K562 (cell line): Measurements from ENCODE around the gene NECAB3.

ENCODE experiments used
- EZH2 ChIP-seq: IDR thresholded peaks from 2 replicates; pipeline ENCODE4 v1.6.1; 2012; ENCODE audit warnings: low read depth, mild to moderate bottlenecking, inconsistent platforms, low read length, borderline replicate concordance
- HDAC2 ChIP-seq: fragments of 450-650 bp; IDR thresholded peaks from 2 replicates; pipeline ENCODE4 v1.6.1; 2016; ENCODE audit warnings: mild to moderate bottlenecking
- HMG20B ChIP-seq: fragments of 250-450 bp; sonication (Bioruptor Pico); IDR thresholded peaks from 2 replicates; pipeline ENCODE4 v1.5.0; 2021; ENCODE audit warnings: mild to moderate bottlenecking
- MXI1 ChIP-seq: IDR thresholded peaks from 2 replicates; pipeline ENCODE4 v1.6.1; 2011; ENCODE audit warnings: low read depth, mild to moderate bottlenecking, improper control_type of control experiment, low read length
- RBM17 ChIP-seq: fragments of 200-400 bp; formaldehyde crosslinking; IDR thresholded peaks from 2 replicates; pipeline ENCODE4 v1.6.1; 2017; ENCODE audit warnings: low read depth, mild to moderate bottlenecking, low read length, borderline replicate concordance
- TF ChIP-seq, protein P1 (sequence below): sonication (generic); formaldehyde crosslinking; IDR thresholded peaks from 2 replicates; pipeline ENCODE4 v1.8.1; 2022; ENCODE audit warnings: missing genetic modification reagents
- TF ChIP-seq, protein P2 (sequence below): IDR thresholded peaks from 2 replicates; pipeline ENCODE4 v1.6.1; 2016; ENCODE audit warnings: missing genetic modification characterization, missing compliant biosample characterization

DNA sequence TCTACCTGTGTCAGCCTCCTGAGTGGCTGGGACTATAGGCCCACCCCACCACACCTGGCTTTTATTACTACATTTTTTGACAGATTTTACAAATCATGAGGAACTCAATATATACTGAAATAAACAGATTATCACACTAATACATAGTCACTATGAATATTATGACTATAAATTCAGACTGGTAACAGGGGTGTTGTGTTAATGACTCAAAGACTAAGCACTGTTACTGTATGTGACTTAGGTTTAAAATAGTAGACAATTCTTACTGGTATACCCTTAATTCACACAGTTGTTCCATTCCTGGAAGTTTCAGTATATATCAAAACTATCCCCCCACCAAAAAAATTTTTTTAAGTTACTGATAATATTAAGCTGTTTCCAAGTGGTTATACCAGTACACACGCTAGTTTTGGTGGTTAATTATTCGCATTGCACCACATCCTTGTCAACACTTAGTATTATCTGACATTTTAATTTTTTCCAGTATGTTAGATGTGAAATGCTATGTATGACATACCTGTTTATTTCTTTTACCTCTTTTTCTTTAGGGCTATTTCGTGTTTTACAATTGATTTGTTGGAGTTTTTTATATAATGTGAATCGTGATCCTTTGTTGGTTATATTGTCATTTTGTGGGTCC is 46.5 kb downstream of the NECAB3 start:
- no peak for TF ChIP-seq HMG20B (CRISPR knock-in tag)
- TF ChIP-seq RBM17 = no peak
- TF ChIP-seq EZH2 = no peak
- TF ChIP-seq, protein P1, sequence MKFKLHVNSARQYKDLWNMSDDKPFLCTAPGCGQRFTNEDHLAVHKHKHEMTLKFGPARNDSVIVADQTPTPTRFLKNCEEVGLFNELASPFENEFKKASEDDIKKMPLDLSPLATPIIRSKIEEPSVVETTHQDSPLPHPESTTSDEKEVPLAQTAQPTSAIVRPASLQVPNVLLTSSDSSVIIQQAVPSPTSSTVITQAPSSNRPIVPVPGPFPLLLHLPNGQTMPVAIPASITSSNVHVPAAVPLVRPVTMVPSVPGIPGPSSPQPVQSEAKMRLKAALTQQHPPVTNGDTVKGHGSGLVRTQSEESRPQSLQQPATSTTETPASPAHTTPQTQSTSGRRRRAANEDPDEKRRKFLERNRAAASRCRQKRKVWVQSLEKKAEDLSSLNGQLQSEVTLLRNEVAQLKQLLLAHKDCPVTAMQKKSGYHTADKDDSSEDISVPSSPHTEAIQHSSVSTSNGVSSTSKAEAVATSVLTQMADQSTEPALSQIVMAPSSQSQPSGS (CRISPR knock-in tag) = no peak
- TF ChIP-seq, protein P2, sequence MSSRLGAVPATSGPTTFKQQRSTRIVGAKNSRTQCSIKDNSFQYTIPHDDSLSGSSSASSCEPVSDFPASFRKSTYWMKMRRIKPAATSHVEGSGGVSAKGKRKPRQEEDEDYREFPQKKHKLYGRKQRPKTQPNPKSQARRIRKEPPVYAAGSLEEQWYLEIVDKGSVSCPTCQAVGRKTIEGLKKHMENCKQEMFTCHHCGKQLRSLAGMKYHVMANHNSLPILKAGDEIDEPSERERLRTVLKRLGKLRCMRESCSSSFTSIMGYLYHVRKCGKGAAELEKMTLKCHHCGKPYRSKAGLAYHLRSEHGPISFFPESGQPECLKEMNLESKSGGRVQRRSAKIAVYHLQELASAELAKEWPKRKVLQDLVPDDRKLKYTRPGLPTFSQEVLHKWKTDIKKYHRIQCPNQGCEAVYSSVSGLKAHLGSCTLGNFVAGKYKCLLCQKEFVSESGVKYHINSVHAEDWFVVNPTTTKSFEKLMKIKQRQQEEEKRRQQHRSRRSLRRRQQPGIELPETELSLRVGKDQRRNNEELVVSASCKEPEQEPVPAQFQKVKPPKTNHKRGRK = no peak
- no peak for TF ChIP-seq MXI1
- TF ChIP-seq HDAC2 = no peak
